ENCODE data around the gene PKIG.

PKIG gene

GRCh38 chr20:44618318-44618731, 35.9 kb downstream of the PKIG start:
- no peak overlapping the region for H3K4me3 ChIP-seq (ENCODE audit: low read length, poor library complexity, severe bottlenecking)
- no peaks in the 10 kb centered on the region for H3F3A ChIP-seq (ENCODE audit: low read depth)
- no peaks in the 10 kb centered on the region for H4K20me1 ChIP-seq (ENCODE audit: insufficient read depth, low read length, poor library complexity, severe bottlenecking)
- peaks cover 98% of the 10 kb centered on the region for H3K36me3 ChIP-seq (ENCODE audit: insufficient read depth, low read length)
- H3K4me1 ChIP-seq (ENCODE audit: insufficient read depth, low read length, poor library complexity, severe bottlenecking): no peaks in the 10 kb centered on the region
- H3K27me3 ChIP-seq (ENCODE audit: insufficient read depth, low read length, poor library complexity, severe bottlenecking): no peaks in the 10 kb centered on the region
- H2AFZ ChIP-seq (ENCODE audit: low read length): no peak overlapping the region
- no peaks in the 10 kb centered on the region for H3K9me2 ChIP-seq (replicated peaks; ENCODE audit: low read depth, low read length)
- H3K9me3 ChIP-seq (ENCODE audit: insufficient read depth, low read depth, low read length): no peaks in the 10 kb centered on the region
- TF ChIP-seq, protein P1, sequence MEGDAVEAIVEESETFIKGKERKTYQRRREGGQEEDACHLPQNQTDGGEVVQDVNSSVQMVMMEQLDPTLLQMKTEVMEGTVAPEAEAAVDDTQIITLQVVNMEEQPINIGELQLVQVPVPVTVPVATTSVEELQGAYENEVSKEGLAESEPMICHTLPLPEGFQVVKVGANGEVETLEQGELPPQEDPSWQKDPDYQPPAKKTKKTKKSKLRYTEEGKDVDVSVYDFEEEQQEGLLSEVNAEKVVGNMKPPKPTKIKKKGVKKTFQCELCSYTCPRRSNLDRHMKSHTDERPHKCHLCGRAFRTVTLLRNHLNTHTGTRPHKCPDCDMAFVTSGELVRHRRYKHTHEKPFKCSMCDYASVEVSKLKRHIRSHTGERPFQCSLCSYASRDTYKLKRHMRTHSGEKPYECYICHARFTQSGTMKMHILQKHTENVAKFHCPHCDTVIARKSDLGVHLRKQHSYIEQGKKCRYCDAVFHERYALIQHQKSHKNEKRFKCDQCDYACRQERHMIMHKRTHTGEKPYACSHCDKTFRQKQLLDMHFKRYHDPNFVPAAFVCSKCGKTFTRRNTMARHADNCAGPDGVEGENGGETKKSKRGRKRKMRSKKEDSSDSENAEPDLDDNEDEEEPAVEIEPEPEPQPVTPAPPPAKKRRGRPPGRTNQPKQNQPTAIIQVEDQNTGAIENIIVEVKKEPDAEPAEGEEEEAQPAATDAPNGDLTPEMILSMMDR (conservative IDR thresholded peaks at IDR 0.05; ENCODE audit: low read length): no peak
- no peak for TF ChIP-seq EZH2phosphoT487 (IDR thresholded peaks at IDR 0.05; ENCODE audit: borderline replicate concordance)
- H3K4me2 ChIP-seq (ENCODE audit: low read depth, low read length, poor library complexity, severe bottlenecking): no peak overlapping the region
- H3K9ac ChIP-seq (ENCODE audit: low read depth, low read length, poor library complexity, severe bottlenecking): no peak overlapping the region
- H3K79me2 ChIP-seq (ENCODE audit: insufficient read depth, low read length): no peaks in the 10 kb centered on the region

- H3K79me2 ChIP-seq (ENCODE audit: insufficient read depth, low read length): no peaks in the 10 kb centered on the region
- no peak overlapping the region for H3K4me2 ChIP-seq (ENCODE audit: low read depth, low read length, poor library complexity, severe bottlenecking)
- H3F3A ChIP-seq (ENCODE audit: low read depth): no peaks in the 10 kb centered on the region
- no peaks in the 10 kb centered on the region for H3K4me1 ChIP-seq (ENCODE audit: insufficient read depth, low read length, poor library complexity, severe bottlenecking)
- H4K20me1 ChIP-seq (ENCODE audit: insufficient read depth, low read length, poor library complexity, severe bottlenecking): no peaks in the 10 kb centered on the region
- no peak overlapping the region for H3K9ac ChIP-seq (ENCODE audit: low read depth, low read length, poor library complexity, severe bottlenecking)
- TF ChIP-seq EZH2phosphoT487 (IDR thresholded peaks at IDR 0.05; ENCODE audit: borderline replicate concordance): no peak
- TF ChIP-seq, protein P1 (conservative IDR thresholded peaks at IDR 0.05; ENCODE audit: low read length): no peak
- H3K9me3 ChIP-seq (ENCODE audit: insufficient read depth, low read depth, low read length): no peaks in the 10 kb centered on the region
- no peaks in the 10 kb centered on the region for H3K27me3 ChIP-seq (ENCODE audit: insufficient read depth, low read length, poor library complexity, severe bottlenecking)
- peaks cover 96% of the 10 kb centered on the region for H3K36me3 ChIP-seq (ENCODE audit: insufficient read depth, low read length)
- H2AFZ ChIP-seq (ENCODE audit: low read length): no peak overlapping the region
- no peaks in the 10 kb centered on the region for H3K9me2 ChIP-seq (replicated peaks; ENCODE audit: low read depth, low read length)
- no peak overlapping the region for H3K4me3 ChIP-seq (ENCODE audit: low read length, poor library complexity, severe bottlenecking)
Measured at GRCh38 chr20:44619294-44619693, 36.9 kb downstream of the PKIG start.

GRCh38 chr20:44620030-44620429, 37.7 kb downstream of the PKIG start:
- Histone ChIP-seq H3K4me1 (ENCODE audit: insufficient read depth, low read length, poor library complexity, severe bottlenecking) (no peaks in the 10 kb centered on the region), H3K4me3 (ENCODE audit: low read length, poor library complexity, severe bottlenecking) (no peak overlapping the region), H3K4me2 (ENCODE audit: low read depth, low read length, poor library complexity, severe bottlenecking) (no peak overlapping the region), H3K9me2 (replicated peaks; ENCODE audit: low read depth, low read length) (no peaks in the 10 kb centered on the region), H3K79me2 (ENCODE audit: insufficient read depth, low read length) (no peaks in the 10 kb centered on the region), H3K27me3 (ENCODE audit: insufficient read depth, low read length, poor library complexity, severe bottlenecking) (no peaks in the 10 kb centered on the region), H2AFZ (ENCODE audit: low read length) (no peak overlapping the region), H3F3A (ENCODE audit: low read depth) (no peaks in the 10 kb centered on the region), H4K20me1 (ENCODE audit: insufficient read depth, low read length, poor library complexity, severe bottlenecking) (no peaks in the 10 kb centered on the region), H3K36me3 (ENCODE audit: insufficient read depth, low read length) (peaks cover 96% of the 10 kb centered on the region), H3K9ac (ENCODE audit: low read depth, low read length, poor library complexity, severe bottlenecking) (no peak overlapping the region), H3K9me3 (ENCODE audit: insufficient read depth, low read depth, low read length) (no peaks in the 10 kb centered on the region)
- TF ChIP-seq, protein P1 (conservative IDR thresholded peaks at IDR 0.05; ENCODE audit: low read length): no peak
- no peak for TF ChIP-seq EZH2phosphoT487 (IDR thresholded peaks at IDR 0.05; ENCODE audit: borderline replicate concordance)

Data from Loucy (cell line).